ENCODE measurements around the gene TNNI3. TPM values are rescaled to one million over a fixed set of nuclear protein-coding genes. Genes with fewer than 3 reads are reported as not detected.

TNNI3 gene
- polyA plus RNA-seq, 1 of the 3 experiments (the other 2 are of a cell fraction), result 11.4 TPM

- WGBS (ENCODE audit: low lambda C conversion rate), result 10% methylated on average over 18 of the region's 33 CpGs
- Histone ChIP-seq H3K9me3 (no peaks in the 10 kb centered on the region), H2AFZ (ENCODE audit: low read depth) (no peak overlapping the region), H3K27ac (ENCODE audit: low read depth in 2 of 2, low read length in 1 of 2) (no peak overlapping the region), H3K79me2 (ENCODE audit: insufficient read depth) (no peaks in the 10 kb centered on the region), H3K27me3 (ENCODE audit: insufficient read depth) (peaks cover 21% of the 10 kb centered on the region), H3K4me2 (no peak overlapping the region), H3K4me3 (ENCODE audit: low read depth in 2 of 2, low read length in 1 of 2) (peak overlapping the region in 1 of 2 experiments; percentile 52; a peak in 1 of 4 replicates), H4K20me1 (ENCODE audit: insufficient read depth) (no peaks in the 10 kb centered on the region), H3F3A (replicated peaks; ENCODE audit: insufficient read depth) (peaks cover 7% of the 10 kb centered on the region), H3K9ac (no peak overlapping the region), H3K36me3 (replicated peaks in 1 of 2; ENCODE audit: control insufficient read depth in 1 of 2, insufficient read depth in 2 of 2, low read length in 1 of 2) (no peaks in the 10 kb centered on the region), H3K9me2 (no peaks in the 10 kb centered on the region), H3K4me1 (ENCODE audit: control insufficient read depth in 1 of 2, insufficient read depth in 2 of 2, low read depth in 1 of 2, low read length in 1 of 2) (peaks cover 0 to 10% of the 10 kb centered on the region in 2 experiments; a peak in 1 of 4 replicates)
- ChIA-PET POLR2A (interaction anchor here (0.6 to 1.1 kb wide), 4 partner anchors 20 to 1166 kb away, joined by 3 to 4 read pairs (median 3); partner anchors contain the start of genes PPP6R1 and UBE2S), CTCF (interaction anchor here (0.7 to 3.8 kb wide), 39 partner anchors 9 to 978 kb away, joined by 3 to 116 read pairs (median 4); partner anchors contain the start of genes PPP1R12C, PPP6R1 and SYT5)
- DNase-seq, result peak; percentile 98
- TF ChIP-seq TAF1 (IDR thresholded peaks at IDR 0.05; ENCODE audit: borderline replicate concordance, low read depth, low read length), result no peak
- no peak for TF ChIP-seq JUND (IDR thresholded peaks at IDR 0.05)
- TF ChIP-seq RXRA (IDR thresholded peaks at IDR 0.05; ENCODE audit: borderline replicate concordance, low read depth), result no peak
- no peak for TF ChIP-seq NFIC (IDR thresholded peaks at IDR 0.05; ENCODE audit: borderline replicate concordance)
- no peak for TF ChIP-seq FOXJ3 (CRISPR knock-in tag; IDR thresholded peaks at IDR 0.05)
- TF ChIP-seq CTCF (IDR thresholded peaks at IDR 0.05), result peak; percentile 90
- no peak for TF ChIP-seq PBX3 (IDR thresholded peaks at IDR 0.05)
- TF ChIP-seq POLR2AphosphoS5 (IDR thresholded peaks at IDR 0.05; ENCODE audit: low read depth, low read length), result no peak
- TF ChIP-seq NRF1 (IDR thresholded peaks at IDR 0.05; ENCODE audit: low read depth, low read length), result no peak
- TF ChIP-seq USF2 (IDR thresholded peaks at IDR 0.05; ENCODE audit: borderline replicate concordance, low read depth, low read length), result no peak
- no peak for TF ChIP-seq EP300 (IDR thresholded peaks at IDR 0.05; ENCODE audit: borderline replicate concordance in 1 of 2, low read depth in 1 of 2, low read length in 1 of 2)
- no peak for TF ChIP-seq EZH2phosphoT487 (IDR thresholded peaks at IDR 0.05; ENCODE audit: borderline replicate concordance, low read depth)
- no peak for TF ChIP-seq FOXM1 (IDR thresholded peaks at IDR 0.05; ENCODE audit: low read depth)
- TF ChIP-seq FOSL2 (IDR thresholded peaks at IDR 0.05; ENCODE audit: borderline replicate concordance, low read depth), result no peak
- no peak for TF ChIP-seq GABPA (IDR thresholded peaks at IDR 0.05; ENCODE audit: low read depth)
- peak; percentile 63; the same call in 1 of the 2 replicates for TF ChIP-seq MXI1 (IDR thresholded peaks at IDR 0.05; ENCODE audit: low read depth, low read length)
- TF ChIP-seq RFX5 (IDR thresholded peaks at IDR 0.05; ENCODE audit: low read length), result no peak
- peak; percentile 73 for TF ChIP-seq MAX (IDR thresholded peaks at IDR 0.05; ENCODE audit: low read depth)
- no peak for TF ChIP-seq MEF2A (IDR thresholded peaks at IDR 0.05; ENCODE audit: borderline replicate concordance, low read depth)
- no peak for TF ChIP-seq GATA2 (CRISPR knock-in tag; IDR thresholded peaks at IDR 0.05)
- no peak for TF ChIP-seq RCOR1 (IDR thresholded peaks at IDR 0.05; ENCODE audit: low read length)
- no peak for TF ChIP-seq REST (IDR thresholded peaks at IDR 0.05; ENCODE audit: low read depth, low read length)
- TF ChIP-seq IRF3 (IDR thresholded peaks at IDR 0.05; ENCODE audit: low read depth, low read length), result no peak
Observed at GRCh38 chr19:55160128-55160985, 2.8 kb upstream of the TNNI3 start.

All from SK-N-SH (cell line).